GM19395 (cell line): Measurements from ENCODE around the gene BSN.

Experiments
- ATAC-seq: cut with Tn5 transposase; IDR thresholded peaks from one replicate; pipeline ENCODE4 v1.9.1; 2021; ENCODE audit warnings: mild to moderate bottlenecking, moderate library complexity; ENCODE audit not compliant: unreplicated experiment

BSN gene

DNA sequence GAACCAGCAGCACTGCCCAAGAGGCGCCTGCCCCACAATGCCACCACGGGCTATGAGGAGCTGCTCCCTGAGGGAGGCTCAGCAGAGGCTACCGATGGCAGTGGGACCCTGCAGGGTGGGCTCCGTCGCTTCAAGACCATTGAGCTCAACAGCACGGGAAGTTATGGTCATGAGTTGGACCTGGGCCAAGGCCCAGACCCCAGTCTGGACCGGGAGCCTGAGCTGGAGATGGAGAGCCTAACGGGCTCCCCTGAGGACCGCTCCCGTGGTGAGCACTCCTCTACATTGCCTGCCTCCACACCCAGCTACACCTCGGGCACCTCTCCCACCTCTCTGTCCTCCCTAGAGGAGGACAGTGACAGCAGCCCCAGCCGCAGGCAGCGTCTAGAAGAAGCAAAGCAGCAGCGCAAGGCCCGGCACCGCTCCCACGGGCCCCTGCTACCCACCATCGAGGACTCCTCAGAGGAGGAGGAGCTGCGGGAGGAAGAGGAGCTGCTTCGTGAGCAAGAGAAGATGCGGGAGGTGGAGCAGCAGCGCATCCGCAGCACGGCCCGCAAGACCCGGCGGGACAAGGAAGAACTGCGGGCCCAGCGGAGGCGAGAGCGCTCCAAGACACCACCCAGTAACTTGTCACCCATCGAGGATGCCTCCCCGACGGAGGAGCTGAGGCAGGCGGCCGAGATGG is 98.1 kb downstream of the BSN start:
- no peak for ATAC-seq

DNA sequence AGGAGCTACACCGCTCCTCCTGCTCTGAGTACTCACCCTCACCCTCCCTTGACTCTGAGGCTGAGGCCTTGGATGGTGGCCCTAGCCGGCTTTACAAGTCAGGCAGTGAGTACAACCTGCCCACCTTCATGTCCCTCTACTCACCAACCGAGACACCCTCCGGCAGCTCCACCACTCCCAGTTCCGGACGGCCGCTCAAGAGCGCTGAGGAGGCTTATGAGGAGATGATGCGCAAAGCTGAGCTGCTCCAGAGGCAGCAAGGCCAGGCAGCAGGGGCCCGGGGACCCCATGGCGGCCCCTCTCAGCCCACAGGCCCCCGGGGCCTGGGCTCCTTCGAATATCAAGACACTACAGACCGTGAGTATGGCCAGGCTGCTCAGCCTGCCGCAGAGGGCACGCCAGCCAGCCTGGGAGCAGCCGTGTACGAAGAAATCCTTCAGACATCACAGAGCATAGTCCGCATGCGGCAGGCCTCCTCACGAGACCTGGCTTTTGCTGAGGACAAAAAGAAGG is 98.7 kb downstream of the BSN start:
- ATAC-seq = no peak

- ATAC-seq = no peak
Measured at GRCh38 chr3:49653621-49654020, 99.3 kb downstream of the BSN start.

DNA sequence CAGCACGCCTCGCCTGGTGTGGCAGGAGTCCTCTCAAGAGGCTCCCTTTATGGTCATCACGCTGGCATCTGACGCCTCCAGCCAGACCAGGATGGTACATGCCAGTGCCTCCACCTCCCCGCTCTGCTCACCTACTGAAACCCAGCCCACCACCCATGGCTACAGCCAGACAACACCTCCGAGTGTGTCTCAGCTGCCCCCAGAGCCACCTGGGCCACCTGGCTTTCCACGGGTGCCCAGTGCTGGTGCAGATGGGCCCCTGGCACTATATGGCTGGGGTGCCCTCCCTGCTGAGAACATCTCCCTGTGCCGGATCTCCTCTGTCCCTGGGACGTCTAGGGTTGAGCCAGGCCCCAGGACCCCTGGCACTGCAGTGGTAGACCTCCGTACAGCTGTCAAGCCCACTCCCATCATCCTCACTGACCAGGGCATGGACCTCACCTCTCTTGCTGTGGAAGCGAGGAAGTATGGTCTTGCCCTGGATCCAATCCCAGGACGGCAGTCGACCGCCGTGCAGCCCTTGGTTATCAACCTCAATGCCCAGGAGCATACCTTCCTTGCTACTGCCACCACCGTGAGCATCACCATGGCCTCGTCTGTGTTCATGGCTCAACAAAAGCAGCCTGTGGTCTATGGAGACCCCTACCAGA is 100.0 kb downstream of the BSN start:
- ATAC-seq = no peak

DNA sequence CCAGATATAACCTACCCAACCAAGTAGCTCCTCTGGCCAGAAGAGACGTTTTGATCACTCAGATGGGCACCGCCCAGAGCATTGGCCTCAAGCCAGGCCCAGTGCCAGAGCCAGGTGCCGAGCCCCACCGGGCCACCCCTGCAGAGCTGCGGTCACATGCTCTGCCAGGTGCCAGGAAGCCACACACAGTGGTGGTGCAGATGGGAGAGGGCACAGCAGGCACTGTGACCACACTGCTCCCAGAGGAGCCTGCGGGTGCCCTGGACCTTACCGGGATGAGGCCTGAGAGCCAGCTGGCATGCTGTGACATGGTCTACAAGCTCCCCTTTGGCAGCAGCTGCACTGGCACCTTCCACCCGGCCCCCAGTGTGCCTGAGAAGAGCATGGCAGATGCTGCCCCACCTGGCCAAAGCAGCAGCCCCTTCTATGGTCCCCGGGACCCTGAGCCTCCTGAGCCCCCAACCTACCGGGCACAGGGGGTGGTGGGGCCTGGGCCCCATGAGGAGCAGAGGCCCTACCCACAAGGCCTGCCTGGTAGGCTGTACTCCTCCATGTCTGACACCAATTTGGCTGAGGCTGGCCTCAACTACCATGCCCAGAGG is 100.8 kb downstream of the BSN start:
- no peak for ATAC-seq

DNA sequence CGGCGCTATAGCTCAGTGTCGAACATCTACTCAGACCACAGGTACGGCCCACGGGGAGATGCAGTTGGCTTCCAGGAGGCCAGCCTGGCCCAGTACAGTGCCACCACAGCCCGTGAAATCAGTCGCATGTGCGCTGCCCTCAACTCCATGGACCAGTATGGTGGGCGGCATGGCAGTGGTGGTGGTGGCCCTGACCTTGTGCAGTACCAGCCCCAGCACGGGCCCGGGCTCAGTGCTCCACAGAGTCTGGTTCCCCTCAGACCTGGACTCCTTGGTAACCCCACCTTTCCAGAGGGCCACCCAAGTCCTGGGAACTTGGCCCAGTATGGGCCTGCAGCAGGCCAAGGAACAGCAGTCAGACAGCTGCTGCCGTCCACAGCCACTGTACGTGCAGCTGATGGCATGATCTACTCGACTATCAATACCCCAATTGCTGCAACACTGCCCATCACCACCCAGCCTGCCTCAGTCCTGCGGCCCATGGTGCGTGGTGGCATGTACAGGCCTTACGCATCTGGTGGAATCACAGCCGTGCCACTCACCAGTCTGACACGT is 101.5 kb downstream of the BSN start:
- ATAC-seq = no peak

DNA sequence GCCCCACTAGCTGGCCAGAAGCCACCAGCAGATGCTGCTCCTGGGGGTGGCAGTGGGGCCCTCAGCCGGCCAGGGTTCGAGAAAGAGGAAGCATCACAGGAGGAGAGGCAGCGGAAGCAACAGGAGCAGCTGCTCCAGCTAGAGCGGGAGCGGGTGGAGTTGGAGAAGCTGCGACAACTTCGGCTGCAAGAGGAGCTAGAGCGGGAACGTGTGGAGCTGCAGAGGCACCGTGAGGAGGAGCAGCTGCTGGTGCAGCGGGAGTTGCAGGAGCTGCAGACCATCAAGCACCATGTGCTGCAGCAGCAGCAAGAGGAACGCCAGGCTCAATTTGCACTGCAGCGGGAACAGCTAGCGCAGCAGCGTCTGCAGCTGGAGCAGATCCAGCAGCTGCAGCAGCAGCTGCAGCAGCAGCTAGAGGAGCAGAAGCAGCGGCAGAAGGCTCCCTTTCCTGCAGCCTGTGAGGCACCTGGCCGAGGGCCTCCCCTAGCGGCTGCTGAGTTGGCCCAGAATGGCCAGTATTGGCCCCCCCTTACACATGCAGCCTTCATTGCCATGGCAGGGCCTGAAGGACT is 102.3 kb downstream of the BSN start:
- no peak for ATAC-seq

GRCh38 chr3:49657208-49657915 is 103.1 kb downstream of the BSN start:
- no peak for ATAC-seq

DNA sequence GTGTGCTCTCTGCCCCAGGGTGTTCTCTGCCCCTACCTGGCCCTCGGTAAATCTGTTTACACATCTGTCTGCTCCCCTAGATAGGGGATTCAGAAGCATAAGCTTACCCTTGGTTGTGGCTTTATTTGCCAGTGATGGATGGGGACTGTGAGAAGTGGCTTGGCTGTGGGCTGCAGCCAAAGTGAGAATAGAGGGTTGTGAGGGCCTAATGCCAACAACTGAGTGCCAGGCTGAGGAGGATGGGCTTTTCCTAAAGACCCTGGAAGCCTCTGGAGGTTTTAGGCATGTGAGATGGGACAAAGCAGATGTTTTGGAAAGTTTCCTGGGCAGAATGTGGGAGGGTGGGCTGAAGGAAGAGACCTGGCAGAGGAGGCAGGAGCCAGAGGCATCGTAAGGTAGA is 104.4 kb downstream of the BSN start:
- no peak for ATAC-seq

DNA sequence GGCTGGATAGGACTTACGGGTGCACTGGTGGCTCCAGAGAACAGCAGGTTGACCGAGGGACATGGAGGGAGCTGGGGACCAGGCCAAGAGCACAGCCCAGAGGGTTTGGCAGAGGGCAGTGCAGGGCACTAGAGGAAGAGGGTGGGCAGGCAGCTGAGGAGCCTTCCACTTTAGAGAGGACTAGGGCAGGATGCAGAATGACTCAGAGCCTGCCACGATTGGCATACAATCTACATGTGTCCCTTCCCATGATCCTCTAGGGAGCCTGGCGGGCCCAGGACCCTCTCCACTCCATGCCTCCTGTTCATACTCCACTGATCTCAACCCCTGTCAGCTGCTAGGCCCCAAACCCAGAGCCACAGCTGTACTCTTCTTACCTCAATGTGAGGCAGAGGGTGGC is 105.5 kb downstream of the BSN start:
- no peak for ATAC-seq

GRCh38 chr3:49661281-49661680 is 107.0 kb downstream of the BSN start:
- ATAC-seq = no peak

DNA sequence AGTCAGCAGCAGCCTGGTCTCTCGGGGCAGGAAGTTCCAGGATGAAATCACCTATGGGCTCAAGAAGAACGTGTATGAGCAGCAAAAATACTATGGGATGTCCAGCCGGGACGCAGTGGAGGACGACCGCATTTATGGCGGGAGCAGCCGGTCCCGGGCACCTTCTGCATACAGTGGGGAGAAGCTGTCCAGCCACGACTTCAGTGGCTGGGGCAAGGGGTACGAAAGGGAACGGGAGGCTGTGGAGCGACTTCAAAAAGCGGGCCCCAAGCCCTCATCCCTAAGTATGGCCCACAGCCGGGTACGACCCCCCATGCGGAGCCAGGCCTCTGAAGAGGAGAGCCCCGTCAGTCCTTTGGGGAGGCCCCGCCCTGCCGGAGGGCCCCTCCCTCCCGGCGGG is 107.7 kb downstream of the BSN start:
- no peak for ATAC-seq

DNA sequence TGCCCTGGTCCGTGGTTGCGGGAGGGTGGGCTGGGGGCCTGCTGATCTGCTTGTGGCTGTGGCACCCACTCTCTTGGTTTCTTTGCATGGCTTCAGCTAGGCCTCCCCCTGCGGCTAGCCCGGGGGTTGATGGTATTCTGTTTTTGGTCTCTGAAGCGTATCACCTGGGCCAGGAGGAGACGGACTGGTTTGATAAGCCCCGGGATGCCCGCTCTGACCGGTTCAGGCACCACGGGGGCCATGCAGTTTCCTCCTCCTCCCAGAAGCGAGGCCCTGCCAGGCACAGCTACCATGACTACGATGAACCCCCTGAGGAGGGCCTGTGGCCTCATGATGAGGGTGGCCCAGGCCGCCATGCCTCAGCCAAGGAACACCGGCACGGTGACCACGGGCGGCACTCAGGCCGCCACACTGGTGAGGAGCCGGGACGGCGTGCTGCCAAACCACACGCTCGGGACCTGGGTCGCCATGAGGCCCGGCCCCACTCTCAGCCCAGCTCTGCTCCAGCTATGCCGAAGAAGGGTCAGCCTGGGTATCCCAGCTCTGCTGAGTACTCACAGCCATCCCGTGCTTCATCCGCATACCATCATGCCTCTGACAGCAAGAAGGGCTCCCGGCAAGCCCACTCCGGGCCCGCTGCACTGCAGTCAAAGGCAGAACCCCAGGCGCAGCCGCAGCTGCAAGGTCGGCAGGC is 108.6 kb downstream of the BSN start:
- no peak for ATAC-seq

- no peak for ATAC-seq
Measured at GRCh38 chr3:49663831-49664230, 109.6 kb downstream of the BSN start.

DNA sequence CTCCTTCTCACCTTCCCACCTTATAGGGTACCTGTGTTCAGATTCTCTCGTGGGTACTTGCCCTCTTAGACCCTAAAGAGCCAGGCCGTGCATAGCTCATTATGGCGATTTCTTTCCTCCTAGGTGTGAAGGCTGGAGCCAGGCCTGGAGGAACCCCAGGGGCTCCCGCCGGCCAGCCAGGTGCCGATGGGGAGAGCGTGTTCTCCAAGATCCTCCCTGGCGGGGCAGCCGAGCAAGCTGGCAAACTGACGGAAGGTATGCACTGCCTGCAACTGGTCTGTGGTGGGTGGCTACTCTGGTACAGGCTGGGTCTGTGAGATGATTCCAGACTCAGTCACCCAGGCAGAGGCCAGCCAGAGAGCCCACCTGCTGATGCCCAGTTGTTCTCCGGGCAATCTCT is 110.0 kb downstream of the BSN start:
- no peak for ATAC-seq

DNA sequence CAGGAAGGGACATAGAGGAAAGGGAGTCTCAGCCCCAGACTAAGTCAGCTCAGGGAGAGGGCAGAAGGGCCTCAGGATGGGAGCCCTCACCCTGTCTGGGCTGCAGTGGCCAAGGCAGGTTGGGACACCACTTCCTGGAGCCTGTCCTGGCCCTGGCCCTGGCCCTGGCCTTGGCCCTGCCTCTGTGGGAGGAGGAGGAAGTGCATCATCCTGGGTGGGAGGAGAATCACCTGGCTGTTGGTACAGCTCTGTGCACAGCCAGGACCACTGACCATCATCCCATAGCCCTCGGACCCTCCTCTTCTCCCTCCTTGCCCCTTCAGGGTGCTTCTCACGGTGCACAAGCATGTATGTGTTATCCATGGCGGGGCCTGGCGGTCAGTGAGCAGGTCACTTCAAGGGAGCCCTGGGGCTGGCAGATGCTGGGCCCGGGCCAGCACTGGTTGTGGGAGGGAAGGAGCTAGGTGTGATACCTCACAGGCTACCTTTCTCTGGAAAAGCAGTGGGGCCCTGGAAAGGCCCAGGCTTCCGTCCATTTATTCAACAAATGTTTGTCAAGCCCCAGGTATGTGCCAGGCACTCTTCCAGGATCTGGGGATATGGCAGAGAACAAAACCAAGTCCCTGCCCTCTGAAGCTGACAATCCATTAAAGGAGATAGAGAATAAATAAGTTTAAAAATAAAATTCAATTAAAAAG is 111.7 kb downstream of the BSN start:
- no peak for ATAC-seq

- ATAC-seq = no peak
Measured at GRCh38 chr3:49666592-49666991, 112.3 kb downstream of the BSN start.

DNA sequence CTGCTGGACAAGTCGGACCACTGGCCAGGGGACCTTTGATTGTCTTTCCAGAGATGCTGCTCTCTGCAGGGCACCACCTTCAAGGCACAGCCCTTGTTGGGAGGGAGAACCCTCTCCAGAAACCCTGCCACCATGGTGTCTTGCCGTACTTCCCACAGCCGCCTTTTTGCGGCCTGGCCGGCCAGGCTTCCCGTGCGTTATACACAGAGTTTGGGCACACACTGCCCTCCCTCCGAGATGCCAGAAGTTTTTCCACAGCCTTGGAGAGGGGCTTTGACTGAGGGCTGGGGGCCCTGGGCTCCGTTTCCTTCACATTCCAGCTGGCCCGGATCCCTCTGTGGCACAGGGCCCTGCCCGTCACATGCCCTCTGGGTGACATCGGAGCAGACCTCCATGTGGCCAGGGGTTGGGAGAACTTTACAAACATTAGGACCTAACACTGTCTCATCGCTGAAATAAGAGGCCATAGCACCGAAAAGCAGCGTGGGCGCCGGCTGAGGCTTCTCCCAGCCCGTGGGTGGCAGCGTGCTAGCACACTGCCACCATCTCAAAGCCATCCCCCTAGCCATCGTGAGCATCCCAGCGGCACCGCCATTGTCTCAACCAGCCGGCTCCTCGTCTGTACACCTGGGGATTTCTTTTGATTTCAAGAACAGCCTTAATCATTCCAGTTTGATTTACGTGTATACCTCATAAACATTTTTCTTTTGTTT is 113.6 kb downstream of the BSN start:
- no peak for ATAC-seq

DNA sequence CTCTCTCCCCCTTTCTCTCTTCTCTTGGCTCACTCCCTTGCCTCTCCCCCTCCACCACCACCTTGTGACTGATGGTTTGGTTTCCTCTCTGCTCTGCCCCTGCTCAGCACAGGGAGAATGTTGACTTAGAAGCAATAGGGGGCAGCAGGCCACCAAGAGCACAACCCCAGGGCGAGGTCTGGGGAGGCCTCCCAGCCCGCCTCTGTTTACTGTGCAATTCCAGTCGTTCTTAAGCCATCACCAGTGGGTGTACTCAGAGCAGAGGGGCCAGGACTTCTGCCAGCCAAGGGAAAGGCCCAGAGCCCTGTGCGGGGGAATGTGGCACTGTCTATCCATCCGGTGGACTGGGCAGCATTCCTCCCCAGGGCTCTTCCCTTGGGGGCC is 114.1 kb downstream of the BSN start:
- no peak for ATAC-seq
